B cell (primary cell): Measurements from ENCODE around the gene SRD5A3. TPM values are rescaled to one million over a fixed set of nuclear protein-coding genes. Genes with fewer than 3 reads are reported as not detected.
"Not testable (repeated sequence)": the region's sequence is repeated elsewhere in the genome, so short reads cannot be mapped to it uniquely, and the experiment has no call there.

ENCODE experiments used
- ATAC-seq: fragments of 200-7000 bp; cut with Tn5 transposase; one replicate; pipeline ENCODE4 v1.10.0; 2021; ENCODE audit warnings: low read depth, mild to moderate bottlenecking, moderate number of reproducible peaks, moderate library complexity
- CTCF ChIA-PET: fragments of 350-600 bp; sonication (Branson Sonifier 250); formaldehyde crosslinking; loops from one replicate; lab custom pipeline; 2021; ENCODE audit warnings: antibody characterized with exemption, inconsistent platforms; lab: Charles Lee
- POLR2A ChIA-PET: fragments of 350-600 bp; sonication (Branson Sonifier 250); formaldehyde crosslinking; loops from one replicate; lab custom pipeline; 2021; ENCODE audit warnings: antibody characterized with exemption; lab: Charles Lee
- DNase-seq: peaks from one replicate; pipeline ENCODE4 v3.0.0; 2013
- H2AFZ ChIP-seq: 2 replicates; pipeline ENCODE4 v1.6.1; 2012; ENCODE audit warnings: mild to moderate bottlenecking, low read depth, low read length; ENCODE audit not compliant: insufficient read depth, poor library complexity, severe bottlenecking
- H3K27ac ChIP-seq, 2 donors: 1 replicate in 1 of 2; 2 replicates in 1 of 2; pipeline ENCODE4 v1.5.1; 2012 to 2013; ENCODE audit warnings: low read length in 2 of 2, mild to moderate bottlenecking in 2 of 2, moderate library complexity in 1 of 2
- H3K27me3 ChIP-seq, 4 experiments: fragments of 200-600 bp in 1 of 4; sonication (generic) in 1 of 4; replicated peaks in 1 of 4; 1 replicate in 2 of 4; 2 replicates in 2 of 4; pipeline versions ENCODE4 v1.6.1 to v1.7.0; 2013 to 2016; ENCODE audit warnings: low read length in 3 of 4, mild to moderate bottlenecking in 2 of 4, mixed read lengths in 1 of 4, moderate library complexity in 1 of 4; ENCODE audit not compliant: insufficient read depth in 4 of 4, control insufficient read depth in 3 of 4; ENCODE audit errors: control extremely low read depth in 1 of 4
- H3K36me3 ChIP-seq, 2 experiments: replicated peaks in 1 of 2; 1 replicate in 1 of 2; 2 replicates in 1 of 2; pipeline versions ENCODE4 v1.6.1 to v1.7.1; 2013; ENCODE audit warnings: low read length in 1 of 2; ENCODE audit not compliant: insufficient read depth in 2 of 2, control insufficient read depth in 1 of 2; ENCODE audit errors: control extremely low read depth in 1 of 2, extremely low read depth in 1 of 2
- H3K4me1 ChIP-seq, 2 donors: fragments of 200-600 bp in 1 of 2; sonication (generic) in 1 of 2; 1 replicate in 1 of 2; 2 replicates in 1 of 2; pipeline versions ENCODE4 v1.5.1 to v1.6.1; 2013 to 2017; ENCODE audit warnings: low read length in 2 of 2; ENCODE audit not compliant: control insufficient read depth in 2 of 2, insufficient read depth in 2 of 2
- H3K4me2 ChIP-seq: replicated peaks from 2 replicates; pipeline ENCODE3; 2012; ENCODE audit warnings: mild to moderate bottlenecking, low read depth, low read length; ENCODE audit not compliant: poor library complexity, severe bottlenecking
- H3K4me3 ChIP-seq, 5 experiments: fragments of 200-600 bp in 1 of 5; sonication (generic) in 1 of 5; 1 replicate in 3 of 5; 2 replicates in 2 of 5; pipeline versions ENCODE4 v1.5.1 to v1.7.0; 2011 to 2016; ENCODE audit warnings: low read length in 4 of 5, mild to moderate bottlenecking in 4 of 5, low read depth in 2 of 5, control low read depth in 1 of 5, moderate library complexity in 1 of 5; ENCODE audit not compliant: insufficient read depth in 1 of 5; ENCODE audit errors: control extremely low read depth in 1 of 5, extremely low read depth in 1 of 5
- H3K79me2 ChIP-seq: fragments of 200-600 bp; sonication (generic); one replicate; pipeline ENCODE4 v1.6.0; 2016; ENCODE audit warnings: low read length; ENCODE audit not compliant: control insufficient read depth, insufficient read depth
- H3K9ac ChIP-seq: fragments of 200-600 bp; sonication (generic); 2 replicates; pipeline ENCODE4 v1.6.1; 2017; ENCODE audit warnings: mild to moderate bottlenecking, low read length, moderate library complexity
- H3K9me3 ChIP-seq, 3 donors: one replicate each; pipeline versions ENCODE4 v1.6.1 to v1.7.1; 2013; ENCODE audit warnings: low read length in 2 of 3; ENCODE audit not compliant: control insufficient read depth in 2 of 3, insufficient read depth in 1 of 3; ENCODE audit errors: control extremely low read depth in 1 of 3
- H4K20me1 ChIP-seq: 2 replicates; pipeline ENCODE4 v1.6.0; 2012; ENCODE audit warnings: mild to moderate bottlenecking, low read length; ENCODE audit not compliant: insufficient read depth, control insufficient read depth, poor library complexity, severe bottlenecking
- H3K27ac Mint-ChIP-seq: one replicate; pipeline ENCODE4 v1.8.0; 2021; ENCODE audit warnings: mixed read lengths
- H3K27me3 Mint-ChIP-seq: one replicate; pipeline ENCODE4 v1.8.0; 2021; ENCODE audit warnings: mixed read lengths
- H3K4me1 Mint-ChIP-seq: one replicate; pipeline ENCODE4 v1.8.0; 2021; ENCODE audit warnings: mixed read lengths
- H3K4me3 Mint-ChIP-seq: one replicate; pipeline ENCODE4 v1.8.0; 2021; ENCODE audit warnings: mixed read lengths
- H3K9me3 Mint-ChIP-seq: one replicate; pipeline ENCODE4 v1.8.0; 2022; ENCODE audit warnings: mixed read lengths; ENCODE audit not compliant: insufficient read depth
- EZH2 ChIP-seq: IDR thresholded peaks from 2 replicates; pipeline ENCODE4 v1.6.1; 2012; ENCODE audit warnings: borderline replicate concordance, low read depth, mild to moderate bottlenecking, moderate library complexity, low read length; ENCODE audit not compliant: insufficient read depth, poor library complexity, severe bottlenecking
- WGBS: methylation state at CpG from one replicate; pipeline ENCODE4 v1.1.5; 2013; ENCODE audit warnings: missing lambda C conversion rate; ENCODE audit not compliant: insufficient coverage; 5-methylcytosine and 5-hydroxymethylcytosine counted together
- intact Hi-C: fragments of 100-400 bp; cut with micrococcal nuclease; formaldehyde crosslinking; loops from one replicate; pipeline ENCODE4 v1.10.0; 2022
- polyA plus RNA-seq: library from polyadenylated mRNA; depleted of rRNA; stranded (reverse); fragments of >200 nt; gene quantifications from 2 replicates; pipeline ENCODE4 v1.2.3, GENCODE V29; 2012
- total RNA-seq, 2 donors: library from RNA; stranded (reverse); fragments of 120-200 nt in 1 of 2; gene quantifications; 1 replicate in 1 of 2; 2 replicates in 1 of 2; pipeline versions ENCODE4 v1.2.3 to v1.2.4, GENCODE V29; 2013 to 2022
- TF ChIP-seq, protein P1 (sequence below): fragments of 200-600 bp; IDR thresholded peaks from one replicate; pipeline ENCODE4 v1.8.0; 2022; ENCODE audit warnings: antibody characterized with exemption, mild to moderate bottlenecking

SRD5A3 gene
- total and polyA plus RNA-seq, 2 donors (not counting 1 experiment from before 2014, with no cell fraction given): 0.88 to 3.6 TPM

DNA sequence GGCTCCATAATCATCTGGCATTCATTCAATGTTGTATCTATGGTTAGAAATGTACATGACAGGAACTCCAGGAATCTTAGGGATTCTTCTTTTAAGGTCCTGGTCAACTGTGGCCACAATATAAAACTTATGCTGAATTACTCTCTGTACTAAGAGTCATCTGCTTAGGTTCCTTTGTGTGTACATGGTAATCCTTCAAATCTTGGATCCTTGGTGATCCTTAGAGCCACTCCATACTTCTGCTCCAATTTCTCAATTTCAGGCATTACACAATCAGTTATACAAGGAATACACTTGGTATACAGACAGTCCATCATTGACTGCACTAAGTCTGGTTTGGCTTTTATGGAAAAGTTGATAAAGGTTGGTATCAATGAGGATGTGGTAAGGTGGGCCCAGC is 5.8 kb downstream of the SRD5A3 start:
- Histone ChIP-seq H3K36me3 (no peaks in the 10 kb centered on the region), H3K4me3 (no peak overlapping the region), H3K79me2 (no peaks in the 10 kb centered on the region), H2AFZ (no peak overlapping the region), H3K27me3 (no peaks in the 10 kb centered on the region), H3K4me1 (peaks cover 2 to 6% of the 10 kb centered on the region in 2 donors), H3K27ac (no peak overlapping the region), H3K9ac (no peak overlapping the region), H4K20me1 (no peaks in the 10 kb centered on the region), H3K4me2 (no peak overlapping the region), H3K9me3 (peaks cover 0 to 5% (median 0%) of the 10 kb centered on the region in 3 donors)
- Mint-ChIP-seq H3K27ac (no peak overlapping the region), H3K4me1 (peaks cover 6% of the 10 kb centered on the region), H3K4me3 (no peak overlapping the region), H3K9me3 (no peaks in the 10 kb centered on the region), H3K27me3 (no peaks in the 10 kb centered on the region)
- ATAC-seq (no peak), DNase-seq (no peak)
- TF ChIP-seq, protein P1, sequence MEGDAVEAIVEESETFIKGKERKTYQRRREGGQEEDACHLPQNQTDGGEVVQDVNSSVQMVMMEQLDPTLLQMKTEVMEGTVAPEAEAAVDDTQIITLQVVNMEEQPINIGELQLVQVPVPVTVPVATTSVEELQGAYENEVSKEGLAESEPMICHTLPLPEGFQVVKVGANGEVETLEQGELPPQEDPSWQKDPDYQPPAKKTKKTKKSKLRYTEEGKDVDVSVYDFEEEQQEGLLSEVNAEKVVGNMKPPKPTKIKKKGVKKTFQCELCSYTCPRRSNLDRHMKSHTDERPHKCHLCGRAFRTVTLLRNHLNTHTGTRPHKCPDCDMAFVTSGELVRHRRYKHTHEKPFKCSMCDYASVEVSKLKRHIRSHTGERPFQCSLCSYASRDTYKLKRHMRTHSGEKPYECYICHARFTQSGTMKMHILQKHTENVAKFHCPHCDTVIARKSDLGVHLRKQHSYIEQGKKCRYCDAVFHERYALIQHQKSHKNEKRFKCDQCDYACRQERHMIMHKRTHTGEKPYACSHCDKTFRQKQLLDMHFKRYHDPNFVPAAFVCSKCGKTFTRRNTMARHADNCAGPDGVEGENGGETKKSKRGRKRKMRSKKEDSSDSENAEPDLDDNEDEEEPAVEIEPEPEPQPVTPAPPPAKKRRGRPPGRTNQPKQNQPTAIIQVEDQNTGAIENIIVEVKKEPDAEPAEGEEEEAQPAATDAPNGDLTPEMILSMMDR: no peak
- no peak for TF ChIP-seq EZH2
- POLR2A ChIA-PET: no interaction called here
- CTCF ChIA-PET: interaction anchor here (0.5 to 1.2 kb wide), 2 partner anchors 18 to 58 kb away, joined by 3 read pairs; no protein-coding TSS in a partner anchor
- intact Hi-C loops: no loop called here

DNA sequence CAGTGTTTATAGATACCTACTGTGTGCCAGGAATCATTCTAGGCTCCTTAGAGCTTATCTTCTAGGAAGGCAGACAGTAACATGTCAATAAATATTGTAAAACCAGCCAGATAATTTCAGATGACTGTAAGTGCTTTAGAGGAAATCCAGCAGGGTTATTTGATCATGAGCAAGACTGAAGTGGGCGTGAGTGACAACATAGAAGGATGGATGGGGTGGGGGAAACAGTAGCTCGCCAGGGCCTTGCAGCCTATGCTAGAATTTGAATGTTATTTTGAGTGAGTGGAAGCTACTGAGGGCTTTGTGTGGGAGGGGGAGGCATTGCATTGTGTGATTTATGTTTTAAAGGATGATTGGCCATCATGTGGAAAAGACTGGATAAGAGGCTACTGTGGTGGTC is 6.7 kb downstream of the SRD5A3 start:
- Histone ChIP-seq H4K20me1 (no peaks in the 10 kb centered on the region), H3K9ac (no peak overlapping the region), H3K4me3 (no peak overlapping the region), H3K9me3 (peaks cover 0 to 5% (median 0%) of the 10 kb centered on the region in 3 donors), H3K79me2 (no peaks in the 10 kb centered on the region), H3K4me2 (no peak overlapping the region), H3K27me3 (no peaks in the 10 kb centered on the region), H3K36me3 (no peaks in the 10 kb centered on the region), H3K4me1 (no peaks in the 10 kb centered on the region), H3K27ac (no peak overlapping the region), H2AFZ (no peak overlapping the region)
- H3K27me3 Mint-ChIP-seq: no peaks in the 10 kb centered on the region
- TF ChIP-seq EZH2: no peak
- TF ChIP-seq, protein P1: no peak
- DNase-seq (no peak), ATAC-seq (no peak)
- intact Hi-C loops: no loop called here
- no peaks in the 10 kb centered on the region for H3K4me1 Mint-ChIP-seq
- ChIA-PET POLR2A (no interaction called here), CTCF (interaction anchor here (1.2 kb wide), 1 partner anchor 57 kb away, joined by 3 read pairs; no protein-coding TSS in a partner anchor)
- H3K9me3 Mint-ChIP-seq: no peaks in the 10 kb centered on the region
- H3K27ac Mint-ChIP-seq: no peak overlapping the region
- H3K4me3 Mint-ChIP-seq: no peak overlapping the region
- WGBS: 96% methylated on average over 2 of the region's 2 CpGs

DNA sequence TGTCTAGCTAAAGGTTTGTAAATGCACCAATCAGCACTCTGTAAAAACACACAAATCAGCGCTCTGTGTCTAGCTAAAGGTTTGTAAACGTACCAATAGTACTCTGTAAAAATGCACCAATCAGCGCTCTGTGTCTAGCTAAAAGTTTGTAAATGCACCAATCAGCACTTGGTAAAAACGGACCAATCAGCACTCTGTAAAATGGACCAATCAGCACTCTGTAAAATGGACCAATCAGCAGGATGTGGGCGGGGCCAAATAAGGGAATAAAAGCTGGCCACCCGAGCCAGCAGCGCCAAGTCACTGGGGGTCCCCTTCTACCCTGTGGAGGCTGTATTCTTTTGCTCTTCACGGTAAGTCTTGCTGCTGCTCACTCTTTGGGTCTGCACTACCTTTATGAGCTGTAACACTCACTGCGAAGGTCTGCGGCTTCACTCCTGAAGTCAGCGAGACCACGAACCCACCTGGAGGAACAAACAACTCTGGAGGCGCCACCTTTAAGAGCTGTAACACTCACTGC is 7.2 kb downstream of the SRD5A3 start:
- H3K4me3 ChIP-seq, H3K27me3 ChIP-seq, H3K9me3 Mint-ChIP-seq, intact Hi-C loops, H3K9ac ChIP-seq, DNase-seq, POLR2A ChIA-PET, ATAC-seq, H3K27ac ChIP-seq, H2AFZ ChIP-seq, H3K36me3 ChIP-seq, H3K4me1 Mint-ChIP-seq, H3K9me3 ChIP-seq, H3K4me1 ChIP-seq, H4K20me1 ChIP-seq, H3K27me3 Mint-ChIP-seq, H3K4me3 Mint-ChIP-seq, CTCF ChIA-PET, H3K27ac Mint-ChIP-seq, H3K4me2 ChIP-seq, H3K79me2 ChIP-seq: not testable (repeated sequence)
- 98% methylated on average over 13 of the region's 13 CpGs for WGBS
